GM18951 (cell line): ENCODE measurements around the gene ZNF385B.

Experiments
- POLR2A ChIP-seq: IDR thresholded peaks from 4 replicates; pipeline ENCODE4 v1.6.1; 2011; ENCODE audit warnings: mild to moderate bottlenecking; ENCODE audit not compliant: insufficient read length, insufficient read depth; ENCODE audit errors: extremely low read depth
- in situ Hi-C: fragments of 300-500 bp; cut with MboI; formaldehyde crosslinking; loops from one replicate; pipeline ENCODE4 v1.12.0; 2022; ENCODE audit warnings: low sequenced_read_pairs, mixed read lengths, inconsistent platforms; ENCODE audit not compliant: unreplicated experiment

Gene ZNF385B

DNA sequence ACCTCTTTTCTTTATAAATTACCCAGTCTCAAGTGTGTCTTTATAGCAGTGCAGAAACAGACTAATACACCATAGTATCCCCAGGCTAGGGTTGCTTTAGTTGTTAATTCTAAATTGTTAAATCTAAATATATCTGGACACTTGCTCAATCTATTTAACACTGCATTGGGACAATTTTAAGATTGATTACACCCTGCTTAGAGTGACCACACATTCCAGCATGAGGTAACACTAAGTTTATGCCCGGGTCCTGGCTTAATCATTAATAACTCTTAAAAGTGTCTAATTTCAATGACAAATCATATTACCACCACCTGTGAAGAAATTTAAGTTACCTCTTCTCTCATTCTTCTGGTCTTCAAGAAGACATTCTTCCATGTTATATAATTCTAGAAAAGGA, 131.4 kb downstream of the ZNF385B start:
- in situ Hi-C loops, result loop anchor here (25.0 kb wide), 3 partner anchors 293 to 968 kb away; no protein-coding TSS in a partner anchor
- no peak for TF ChIP-seq POLR2A

DNA sequence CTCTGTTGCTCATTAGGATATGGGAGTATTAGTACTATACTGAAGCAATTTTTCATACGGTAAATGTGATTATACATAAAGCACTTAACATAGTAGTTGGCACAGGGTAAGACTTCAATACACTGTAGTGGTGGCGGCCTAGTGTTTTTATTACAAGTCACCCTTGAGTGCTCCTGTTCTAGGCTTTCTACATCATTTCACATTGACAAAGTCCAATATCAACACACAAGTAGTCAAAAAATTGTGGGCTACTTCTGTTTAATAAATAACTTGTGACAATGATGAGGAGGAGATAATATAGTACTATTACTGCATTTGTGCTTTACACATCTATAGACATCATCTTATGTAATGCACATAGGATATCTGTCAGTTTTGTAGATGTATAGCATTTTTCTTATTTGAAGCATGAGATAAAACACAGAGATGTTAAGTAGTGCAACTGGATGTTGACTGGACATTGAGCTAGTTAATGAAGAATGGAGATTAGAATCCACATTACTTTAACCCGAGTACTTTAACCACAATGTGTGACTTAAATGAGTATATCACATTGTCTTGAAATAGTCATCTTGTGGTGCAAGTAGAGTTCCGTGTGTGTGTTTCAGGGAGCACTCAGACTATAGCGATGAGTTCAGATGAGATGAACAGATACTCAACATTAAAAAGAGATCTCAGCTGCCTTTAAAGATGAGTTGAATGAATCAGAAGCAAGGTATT, 134.8 kb downstream of the ZNF385B start:
- no peak for TF ChIP-seq POLR2A
- in situ Hi-C loops, result loop anchor here (25.0 kb wide), 3 partner anchors 289 to 964 kb away; no protein-coding TSS in a partner anchor

DNA sequence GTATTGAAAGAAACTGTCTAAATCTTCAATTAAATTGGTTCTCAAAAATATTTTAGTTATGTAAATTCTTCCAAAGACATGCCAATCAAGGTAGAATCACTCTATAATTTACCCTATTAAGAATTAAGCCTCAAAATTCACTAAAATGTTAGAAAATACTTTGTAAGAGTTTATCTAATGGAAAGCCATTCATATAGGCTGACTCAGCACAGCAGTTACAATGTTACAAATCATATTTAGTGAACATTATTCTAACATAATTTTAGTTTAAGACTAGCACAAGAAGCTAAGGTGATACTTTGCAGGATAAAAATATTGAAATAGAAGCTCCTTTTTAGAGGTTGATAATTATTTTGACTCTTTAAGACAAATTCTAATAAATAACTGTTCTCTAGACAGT, 137.0 kb downstream of the ZNF385B start:
- no peak for TF ChIP-seq POLR2A
- in situ Hi-C loops, result no loop called here

DNA sequence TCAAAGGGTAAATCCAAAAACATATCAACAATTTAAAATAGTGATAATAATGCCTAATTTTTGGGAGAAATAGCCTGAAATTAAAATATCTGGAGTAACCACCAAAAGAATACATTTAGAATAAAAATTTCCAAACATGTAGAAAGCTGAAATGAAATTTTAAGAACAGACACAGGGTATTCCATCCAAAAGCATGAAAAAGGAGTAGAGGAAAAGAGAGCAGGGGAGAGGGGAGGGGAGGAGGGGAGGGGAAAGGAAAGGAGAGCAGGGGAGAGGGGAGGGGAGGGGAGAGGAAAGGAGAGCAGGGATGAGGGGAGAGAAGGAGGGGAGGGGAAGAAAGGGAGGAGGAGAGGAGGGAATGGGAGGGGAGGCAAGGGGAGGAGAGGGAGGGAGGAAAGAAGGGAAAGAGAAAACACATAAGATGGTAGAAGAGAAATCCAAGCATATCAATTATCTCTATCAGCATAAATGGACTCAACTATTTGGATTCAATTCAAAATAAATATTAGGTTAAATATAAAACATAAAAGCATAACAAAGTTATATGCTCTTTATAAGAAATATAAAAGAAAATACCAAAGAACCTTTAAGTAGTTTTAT, 141.1 kb downstream of the ZNF385B start:
- in situ Hi-C loops, result no loop called here
- TF ChIP-seq POLR2A, result no peak

DNA sequence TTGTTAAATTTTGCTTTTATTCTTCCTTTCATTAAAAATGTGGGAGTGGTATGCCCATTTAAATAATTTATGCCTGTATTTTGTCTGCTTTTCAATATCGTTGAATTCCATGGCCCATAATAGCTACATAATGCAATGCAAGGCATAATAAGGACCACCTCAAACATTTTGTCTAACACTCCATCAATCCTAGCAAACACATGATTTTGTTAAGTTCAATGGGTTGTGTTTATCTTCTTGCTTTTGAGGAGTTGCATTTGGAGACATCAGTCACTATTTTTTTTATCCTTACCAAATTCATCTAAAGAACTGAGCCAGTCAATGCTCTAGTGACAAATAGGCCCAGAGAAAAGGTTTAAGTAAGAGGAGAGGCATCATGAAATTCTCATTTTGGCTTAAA, 145.5 kb downstream of the ZNF385B start:
- no peak for TF ChIP-seq POLR2A
- in situ Hi-C loops, result no loop called here

DNA sequence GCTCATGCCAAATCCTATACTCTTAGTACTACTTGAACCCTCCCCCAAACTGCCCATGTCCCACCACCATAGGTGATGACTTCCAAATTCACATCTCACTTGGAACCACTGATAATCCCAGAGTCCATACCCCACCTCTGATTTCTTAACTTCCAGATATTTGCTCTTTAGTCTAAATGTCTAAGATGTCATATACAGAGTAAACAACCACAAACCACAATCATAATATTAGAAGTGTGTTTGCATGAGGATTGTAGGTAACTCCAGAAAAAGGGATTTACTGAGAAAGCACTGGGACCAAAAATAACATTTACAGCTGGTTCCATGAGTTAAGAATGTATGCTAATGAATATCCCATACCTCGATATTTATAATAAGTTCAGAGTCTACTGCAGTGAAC, 146.2 kb downstream of the ZNF385B start:
- no peak for TF ChIP-seq POLR2A
- in situ Hi-C loops, result no loop called here

DNA sequence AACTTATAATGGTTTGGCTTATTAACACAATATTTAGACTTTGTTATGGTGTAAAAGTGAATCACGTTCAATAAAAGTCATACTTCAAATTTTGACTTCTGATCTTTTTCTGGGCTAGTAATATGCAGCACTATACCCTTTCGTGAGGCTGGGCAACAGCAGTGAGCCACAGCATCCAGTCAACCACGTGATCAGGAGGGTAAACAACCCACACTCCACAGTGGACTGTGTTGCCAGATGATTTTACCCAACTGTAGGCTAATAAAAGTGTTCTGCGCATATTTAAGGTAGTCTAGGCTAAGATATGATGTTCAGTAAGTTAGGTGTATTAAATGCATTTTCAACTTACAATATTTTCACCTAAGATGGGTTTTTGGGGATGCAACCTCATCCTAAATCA, 148.6 kb downstream of the ZNF385B start:
- TF ChIP-seq POLR2A, result no peak
- in situ Hi-C loops, result no loop called here

DNA sequence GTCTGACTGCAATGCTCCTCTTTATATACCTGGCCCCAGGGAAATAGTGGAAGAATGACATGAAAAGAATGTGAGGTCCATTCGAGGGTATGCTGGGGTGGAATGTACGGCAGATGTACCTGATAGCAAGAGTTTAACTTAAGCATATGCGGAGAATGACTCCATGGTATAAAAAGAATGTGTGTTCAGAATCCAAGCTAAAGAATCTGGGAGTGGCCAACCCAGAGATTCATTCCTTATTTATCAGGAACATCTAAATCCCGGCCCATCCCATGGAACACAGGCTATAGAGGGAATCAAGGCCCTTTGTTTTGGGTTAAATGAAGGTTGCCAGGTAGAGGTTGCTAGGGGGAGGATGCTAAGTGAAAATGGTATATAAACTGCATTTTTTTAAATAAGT, 150.0 kb downstream of the ZNF385B start:
- in situ Hi-C loops, result no loop called here
- TF ChIP-seq POLR2A, result no peak

DNA sequence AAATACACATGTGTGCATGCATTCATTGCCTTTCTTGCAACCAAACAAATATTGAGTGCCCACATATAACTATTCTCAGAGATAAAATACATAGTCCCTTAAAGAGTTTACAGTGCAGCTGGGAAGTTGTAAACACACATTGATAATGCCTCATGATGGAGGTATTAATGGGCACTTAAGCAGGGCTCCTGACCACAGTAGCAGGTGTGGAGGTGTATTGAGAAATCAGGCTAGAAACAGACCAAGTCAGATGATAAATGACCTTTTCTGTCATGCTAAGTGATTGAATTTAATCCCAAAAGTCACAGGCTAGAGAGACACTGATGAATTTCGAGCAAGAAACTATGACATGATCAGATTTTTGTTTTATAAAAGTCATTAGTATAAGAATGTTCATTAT, 157.7 kb downstream of the ZNF385B start:
- in situ Hi-C loops, result no loop called here
- TF ChIP-seq POLR2A, result no peak

DNA sequence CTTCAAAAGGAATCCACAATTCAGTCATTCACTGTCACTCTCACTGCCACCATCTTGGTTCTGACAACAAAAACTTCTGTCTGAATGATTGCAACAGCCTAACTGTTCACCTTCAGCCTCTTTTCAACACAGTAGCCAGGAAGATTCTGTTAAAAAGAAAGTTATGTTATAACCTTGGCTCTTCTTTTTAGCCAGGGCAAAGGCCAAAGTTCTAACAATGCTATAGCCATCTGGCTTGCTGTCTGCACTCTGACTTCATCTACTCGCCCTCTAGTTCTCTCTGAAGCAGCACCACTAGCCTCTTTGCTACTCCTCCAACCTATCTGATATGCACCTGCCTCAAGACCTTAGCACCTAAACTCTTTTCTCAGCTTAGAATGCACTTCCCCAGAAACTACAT, 158.5 kb downstream of the ZNF385B start:
- in situ Hi-C loops, result no loop called here

DNA sequence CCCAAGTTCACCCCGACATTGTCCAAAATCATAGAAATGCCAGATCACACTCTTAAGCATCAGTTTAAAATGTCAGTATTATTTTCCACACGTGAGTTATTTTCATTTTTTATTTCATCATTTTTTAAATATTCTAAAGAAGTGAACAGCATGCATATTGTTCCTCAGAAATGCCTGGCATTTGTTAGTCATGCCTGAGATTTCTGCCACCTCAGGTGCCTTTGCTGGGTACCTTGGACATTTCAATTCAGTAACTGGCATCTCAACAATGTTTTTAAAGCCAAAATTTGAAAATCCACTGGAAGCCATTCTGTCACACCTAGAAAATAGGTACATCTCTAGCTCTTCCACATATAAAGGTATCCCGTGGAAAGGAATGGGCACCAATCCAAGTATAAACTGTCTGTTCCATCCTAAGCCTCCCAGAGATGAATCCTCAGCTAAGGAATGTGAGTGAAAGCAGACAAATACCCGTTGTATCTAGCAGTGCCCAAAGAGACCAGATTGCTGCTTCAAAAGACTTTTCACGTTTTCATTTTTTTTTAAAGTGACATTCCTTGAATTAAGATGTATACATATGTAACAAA, 159.8 kb downstream of the ZNF385B start:
- in situ Hi-C loops, result no loop called here
- no peak for TF ChIP-seq POLR2A

More for the DNA sequence above, 158.5 kb downstream of the ZNF385B start:
- TF ChIP-seq POLR2A, result no peak

DNA sequence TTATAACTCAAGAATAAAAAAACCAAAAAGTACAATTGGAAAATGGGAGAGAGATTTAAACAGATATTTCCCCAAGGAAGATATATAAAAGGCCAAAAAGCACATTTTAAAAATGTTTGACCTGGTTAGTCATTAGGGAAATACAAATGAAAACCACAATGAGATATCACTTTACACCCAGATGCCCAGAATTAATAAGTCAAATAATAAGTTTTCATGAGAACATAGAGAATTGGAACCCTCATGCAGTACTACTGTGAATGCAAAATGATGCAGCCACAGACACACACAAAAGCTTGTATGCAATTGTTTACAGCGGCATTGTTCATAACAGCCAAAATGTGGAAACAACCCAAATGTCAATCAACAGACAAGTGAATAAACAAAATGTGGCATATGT, 165.9 kb downstream of the ZNF385B start:
- in situ Hi-C loops, result no loop called here
- no peak for TF ChIP-seq POLR2A

DNA sequence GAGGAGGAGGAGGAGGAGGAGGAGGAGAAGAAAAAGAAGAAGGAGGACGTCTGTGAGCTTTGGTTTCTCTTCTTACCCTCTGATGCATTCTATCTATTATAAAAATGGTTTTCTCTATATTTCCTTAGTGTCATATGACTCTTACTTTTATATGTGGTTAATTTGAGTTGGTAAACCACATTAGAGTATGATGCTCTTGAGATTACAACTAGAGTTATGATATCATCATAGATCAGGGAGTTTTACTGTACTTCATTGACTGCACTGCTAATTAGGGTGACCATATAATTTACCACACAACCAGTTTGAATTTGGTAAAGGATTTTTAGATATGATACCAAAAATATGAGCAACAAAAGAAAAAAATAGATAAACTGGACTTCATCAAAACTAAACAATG, 166.4 kb downstream of the ZNF385B start:
- no peak for TF ChIP-seq POLR2A
- in situ Hi-C loops, result no loop called here

DNA sequence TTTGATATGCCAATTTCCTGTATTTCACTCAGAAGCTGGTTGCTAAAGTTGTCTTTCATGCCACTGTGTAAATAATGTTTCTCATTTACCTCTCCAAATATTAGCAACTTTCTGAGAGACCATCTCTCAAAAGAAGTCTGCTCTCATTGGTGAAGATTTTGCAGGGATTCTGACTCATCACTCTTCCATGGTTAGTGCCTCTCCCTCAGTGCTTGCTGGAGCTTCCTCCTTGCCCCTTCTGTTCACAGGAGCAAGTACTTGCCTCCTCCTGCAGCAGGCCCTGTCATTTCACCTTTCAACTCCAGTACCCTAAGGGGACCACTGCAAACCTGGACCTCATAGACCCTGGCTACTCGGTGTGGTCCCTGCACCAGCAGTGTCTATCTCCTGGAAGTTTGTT, 168.8 kb downstream of the ZNF385B start:
- in situ Hi-C loops, result no loop called here

More for the DNA sequence above, 168.8 kb downstream of the ZNF385B start:
- TF ChIP-seq POLR2A, result no peak
